ENCODE measurements around the gene NUDT1.
"Not testable (repeated sequence)": the region's sequence is repeated elsewhere in the genome, so short reads cannot be mapped to it uniquely, and the experiment has no call there.

NUDT1 gene

DNA sequence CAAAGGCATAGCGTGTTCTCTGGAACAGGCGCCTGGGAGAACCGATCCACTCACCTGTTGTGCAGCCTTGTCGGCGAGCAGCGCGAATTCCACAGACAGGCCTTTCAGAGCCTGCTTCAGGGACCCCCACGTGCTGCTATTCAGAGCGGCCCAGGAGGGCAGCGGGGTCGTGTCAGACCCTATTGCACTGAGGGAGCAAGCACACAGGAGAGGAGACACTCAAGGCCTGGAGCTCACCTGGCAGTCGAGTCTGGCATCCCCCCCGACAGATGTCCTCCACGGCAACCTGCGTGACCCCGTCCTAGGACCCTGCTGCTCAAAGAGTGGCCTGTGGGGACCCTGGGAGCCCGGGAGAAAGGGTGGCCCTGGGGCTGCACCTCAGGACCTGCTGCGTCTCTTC is 21.1 kb downstream of the NUDT1 start:
- H3K4me3 ChIP-seq (ENCODE audit: low read depth in 1 of 5, low read length in 5 of 5) = no peak overlapping the region

DNA sequence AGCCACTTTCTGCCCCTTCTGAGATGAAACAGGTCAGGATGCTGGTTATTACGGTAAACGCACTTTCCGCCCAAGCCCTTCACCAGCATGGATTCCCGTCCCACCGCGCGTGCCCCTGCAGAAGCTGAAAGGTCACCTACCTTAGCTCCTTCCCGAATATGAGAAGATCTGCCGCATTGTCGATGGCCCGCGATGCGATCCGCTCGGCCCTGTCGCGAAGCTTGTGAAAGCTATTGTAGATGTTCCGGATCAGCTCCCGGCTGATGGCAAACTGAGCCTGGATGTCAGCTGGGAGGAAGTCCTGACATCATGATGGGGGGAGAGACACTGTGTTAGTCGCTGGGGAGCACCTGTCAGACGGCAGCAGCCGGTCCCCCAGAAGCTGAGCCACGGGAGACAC is 22.1 kb downstream of the NUDT1 start:
- Histone ChIP-seq H3K36me3 (ENCODE audit: control insufficient read depth in 5 of 5, insufficient read depth in 5 of 5, low read length in 5 of 5) (peaks cover 0 to 32% (median 27%) of the 10 kb centered on the region in 5 donors), H3K27me3 (ENCODE audit: control insufficient read depth in 5 of 5, insufficient read depth in 4 of 5, low read length in 5 of 5) (no peaks in the 10 kb centered on the region), H3K9ac (ENCODE audit: low read length in 5 of 5) (no peak overlapping the region), H3K9me3 (ENCODE audit: control insufficient read depth in 5 of 5, low read length in 5 of 5) (no peaks in the 10 kb centered on the region), H3K4me1 (ENCODE audit: control insufficient read depth in 5 of 5, insufficient read depth in 5 of 5, low read length in 5 of 5) (peaks cover 0 to 4% (median 0%) of the 10 kb centered on the region in 5 donors), H3K4me3 (ENCODE audit: low read depth in 1 of 5, low read length in 5 of 5) (no peak overlapping the region), H3K27ac (ENCODE audit: low read depth, low read length) (no peak overlapping the region)

More for the DNA sequence above, 21.1 kb downstream of the NUDT1 start:
- Histone ChIP-seq H3K9ac (ENCODE audit: low read length in 5 of 5) (no peak overlapping the region), H3K27me3 (ENCODE audit: control insufficient read depth in 5 of 5, insufficient read depth in 4 of 5, low read length in 5 of 5) (no peaks in the 10 kb centered on the region), H3K4me1 (ENCODE audit: control insufficient read depth in 5 of 5, insufficient read depth in 5 of 5, low read length in 5 of 5) (peaks cover 0 to 4% (median 0%) of the 10 kb centered on the region in 5 donors), H3K36me3 (ENCODE audit: control insufficient read depth in 5 of 5, insufficient read depth in 5 of 5, low read length in 5 of 5) (peaks cover 0 to 42% (median 32%) of the 10 kb centered on the region in 5 donors), H3K9me3 (ENCODE audit: control insufficient read depth in 5 of 5, low read length in 5 of 5) (no peaks in the 10 kb centered on the region), H3K27ac (ENCODE audit: low read depth, low read length) (no peak overlapping the region)

DNA sequence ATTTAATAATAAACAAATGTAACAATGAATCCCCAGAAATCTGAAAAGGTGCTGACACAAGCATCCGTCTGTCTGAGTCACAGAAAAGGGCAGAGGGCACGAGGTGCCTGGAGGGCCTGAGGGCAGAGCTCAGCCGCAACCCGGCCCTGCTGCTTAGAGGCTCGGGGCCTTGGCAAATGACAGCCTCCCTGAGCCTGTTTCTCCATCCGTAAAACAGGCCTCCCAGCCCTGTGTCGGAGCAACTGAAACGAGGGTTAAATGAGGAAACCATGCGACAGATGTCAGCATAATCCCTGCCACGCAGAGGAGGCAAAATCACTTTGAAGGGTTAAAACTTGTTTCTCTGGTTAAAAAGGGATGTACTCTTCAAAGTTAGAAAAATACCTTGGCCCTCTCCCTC is 24.9 kb downstream of the NUDT1 start:
- H3K9me3 ChIP-seq (ENCODE audit: control insufficient read depth in 5 of 5, low read length in 5 of 5) = no peaks in the 10 kb centered on the region
- peaks cover 0 to 23% (median 0%) of the 10 kb centered on the region in 5 donors for H3K4me1 ChIP-seq (ENCODE audit: control insufficient read depth in 5 of 5, insufficient read depth in 5 of 5, low read length in 5 of 5)
- H3K36me3 ChIP-seq (ENCODE audit: control insufficient read depth in 5 of 5, insufficient read depth in 5 of 5, low read length in 5 of 5) = peaks cover 0 to 46% (median 31%) of the 10 kb centered on the region in 5 donors
- no peak overlapping the region for H3K9ac ChIP-seq (ENCODE audit: low read length in 5 of 5)
- H3K27me3 ChIP-seq (ENCODE audit: control insufficient read depth in 5 of 5, insufficient read depth in 4 of 5, low read length in 5 of 5) = no peaks in the 10 kb centered on the region
- no peak overlapping the region for H3K4me3 ChIP-seq (ENCODE audit: low read depth in 1 of 5, low read length in 5 of 5)
- H3K27ac ChIP-seq (ENCODE audit: low read depth, low read length) = no peak overlapping the region

GRCh38 chr7:2269089-2269990 is 27.3 kb downstream of the NUDT1 start:
- not testable (repeated sequence) for H3K9me3 ChIP-seq (ENCODE audit: control insufficient read depth in 5 of 5, low read length in 5 of 5); H3K4me3 ChIP-seq (ENCODE audit: low read depth in 1 of 5, low read length in 5 of 5); H3K27ac ChIP-seq (ENCODE audit: low read depth, low read length); H3K27me3 ChIP-seq (ENCODE audit: control insufficient read depth in 5 of 5, insufficient read depth in 4 of 5, low read length in 5 of 5)
- Histone ChIP-seq H3K4me1 (ENCODE audit: control insufficient read depth in 5 of 5, insufficient read depth in 5 of 5, low read length in 5 of 5) (peaks cover 0 to 23% (median 0%) of the 10 kb centered on the region in 5 donors), H3K36me3 (ENCODE audit: control insufficient read depth in 5 of 5, insufficient read depth in 5 of 5, low read length in 5 of 5) (peaks cover 0 to 37% (median 22%) of the 10 kb centered on the region in 5 donors), H3K9ac (ENCODE audit: low read length in 5 of 5) (peak overlapping the region in 1 of 5 donors; percentile 30)

GRCh38 chr7:2269991-2270460 is 28.0 kb downstream of the NUDT1 start:
- Histone ChIP-seq H3K9me3 (ENCODE audit: control insufficient read depth in 5 of 5, low read length in 5 of 5) (no peaks in the 10 kb centered on the region), H3K4me1 (ENCODE audit: control insufficient read depth in 5 of 5, insufficient read depth in 5 of 5, low read length in 5 of 5) (peaks cover 0 to 23% (median 0%) of the 10 kb centered on the region in 5 donors), H3K27ac (ENCODE audit: low read depth, low read length) (no peak overlapping the region), H3K27me3 (ENCODE audit: control insufficient read depth in 5 of 5, insufficient read depth in 4 of 5, low read length in 5 of 5) (no peaks in the 10 kb centered on the region), H3K36me3 (ENCODE audit: control insufficient read depth in 5 of 5, insufficient read depth in 5 of 5, low read length in 5 of 5) (peaks cover 0 to 41% (median 26%) of the 10 kb centered on the region in 5 donors), H3K9ac (ENCODE audit: low read length in 5 of 5) (peak overlapping the region in 1 of 5 donors; percentile 30), H3K4me3 (ENCODE audit: low read depth in 1 of 5, low read length in 5 of 5) (no peak overlapping the region)

- H3K4me1 ChIP-seq (ENCODE audit: control insufficient read depth in 5 of 5, insufficient read depth in 5 of 5, low read length in 5 of 5) = peaks cover 0 to 23% (median 0%) of the 10 kb centered on the region in 5 donors
- H3K27me3 ChIP-seq (ENCODE audit: control insufficient read depth in 5 of 5, insufficient read depth in 4 of 5, low read length in 5 of 5) = no peaks in the 10 kb centered on the region
- no peak overlapping the region for H3K9ac ChIP-seq (ENCODE audit: low read length in 5 of 5)
- H3K36me3 ChIP-seq (ENCODE audit: control insufficient read depth in 5 of 5, insufficient read depth in 5 of 5, low read length in 5 of 5) = peaks cover 0 to 45% (median 28%) of the 10 kb centered on the region in 5 donors
- H3K9me3 ChIP-seq (ENCODE audit: control insufficient read depth in 5 of 5, low read length in 5 of 5) = no peaks in the 10 kb centered on the region
- no peak overlapping the region for H3K27ac ChIP-seq (ENCODE audit: low read depth, low read length)
- H3K4me3 ChIP-seq (ENCODE audit: low read depth in 1 of 5, low read length in 5 of 5) = no peak overlapping the region
Observed at GRCh38 chr7:2270495-2270894, 28.5 kb downstream of the NUDT1 start.

- Histone ChIP-seq H3K9ac (ENCODE audit: low read length in 5 of 5) (no peak overlapping the region), H3K36me3 (ENCODE audit: control insufficient read depth in 5 of 5, insufficient read depth in 5 of 5, low read length in 5 of 5) (peaks cover 0 to 51% (median 31%) of the 10 kb centered on the region in 5 donors), H3K4me3 (ENCODE audit: low read depth in 1 of 5, low read length in 5 of 5) (no peak overlapping the region), H3K27me3 (ENCODE audit: control insufficient read depth in 5 of 5, insufficient read depth in 4 of 5, low read length in 5 of 5) (no peaks in the 10 kb centered on the region), H3K9me3 (ENCODE audit: control insufficient read depth in 5 of 5, low read length in 5 of 5) (no peaks in the 10 kb centered on the region), H3K27ac (ENCODE audit: low read depth, low read length) (no peak overlapping the region), H3K4me1 (ENCODE audit: control insufficient read depth in 5 of 5, insufficient read depth in 5 of 5, low read length in 5 of 5) (peaks cover 0 to 23% (median 0%) of the 10 kb centered on the region in 5 donors)
Observed at GRCh38 chr7:2271273-2272026, 29.4 kb downstream of the NUDT1 start.

DNA sequence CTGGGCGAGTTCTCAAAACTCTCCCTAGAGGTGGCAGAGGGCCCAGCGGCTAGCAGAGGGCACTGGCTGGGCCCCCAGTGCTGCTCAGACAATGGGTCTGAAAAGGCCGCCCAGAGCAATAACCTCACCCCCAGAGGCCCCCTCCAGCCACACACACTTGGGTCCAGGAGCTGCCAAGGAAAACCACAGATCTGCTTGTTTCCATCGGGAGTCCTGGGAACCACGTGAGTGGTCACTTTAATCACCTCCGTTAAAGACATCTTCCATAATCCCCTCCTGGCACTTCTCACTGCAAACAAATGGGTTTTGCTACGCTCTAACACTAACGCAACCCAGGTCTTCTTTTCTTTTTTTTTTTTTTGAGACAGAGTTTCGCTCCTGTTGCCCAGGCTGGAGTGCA is 30.0 kb downstream of the NUDT1 start:
- H3K4me1 ChIP-seq (ENCODE audit: control insufficient read depth in 5 of 5, insufficient read depth in 5 of 5, low read length in 5 of 5) = peaks cover 0 to 23% (median 0%) of the 10 kb centered on the region in 5 donors
- H3K27me3 ChIP-seq (ENCODE audit: control insufficient read depth in 5 of 5, insufficient read depth in 4 of 5, low read length in 5 of 5) = no peaks in the 10 kb centered on the region
- H3K27ac ChIP-seq (ENCODE audit: low read depth, low read length) = no peak overlapping the region
- no peak overlapping the region for H3K4me3 ChIP-seq (ENCODE audit: low read depth in 1 of 5, low read length in 5 of 5)
- H3K9me3 ChIP-seq (ENCODE audit: control insufficient read depth in 5 of 5, low read length in 5 of 5) = no peaks in the 10 kb centered on the region
- no peak overlapping the region for H3K9ac ChIP-seq (ENCODE audit: low read length in 5 of 5)
- H3K36me3 ChIP-seq (ENCODE audit: control insufficient read depth in 5 of 5, insufficient read depth in 5 of 5, low read length in 5 of 5) = peaks cover 0 to 57% (median 34%) of the 10 kb centered on the region in 5 donors

- H3K36me3 ChIP-seq (ENCODE audit: control insufficient read depth in 5 of 5, insufficient read depth in 5 of 5, low read length in 5 of 5) = peaks cover 0 to 65% (median 39%) of the 10 kb centered on the region in 5 donors
- H3K4me1 ChIP-seq (ENCODE audit: control insufficient read depth in 5 of 5, insufficient read depth in 5 of 5, low read length in 5 of 5) = peaks cover 0 to 23% (median 0%) of the 10 kb centered on the region in 5 donors
- no peak overlapping the region for H3K4me3 ChIP-seq (ENCODE audit: low read depth in 1 of 5, low read length in 5 of 5)
- no peak overlapping the region for H3K27ac ChIP-seq (ENCODE audit: low read depth, low read length)
- H3K9me3 ChIP-seq (ENCODE audit: control insufficient read depth in 5 of 5, low read length in 5 of 5) = no peaks in the 10 kb centered on the region
- H3K9ac ChIP-seq (ENCODE audit: low read length in 5 of 5) = no peak overlapping the region
- no peaks in the 10 kb centered on the region for H3K27me3 ChIP-seq (ENCODE audit: control insufficient read depth in 5 of 5, insufficient read depth in 4 of 5, low read length in 5 of 5)
Observed at GRCh38 chr7:2273866-2274265, 31.8 kb downstream of the NUDT1 start.
